IMR-90 (cell line): ENCODE measurements around the gene FAM163B. TPM values are rescaled to one million over a fixed set of nuclear protein-coding genes. Genes with fewer than 3 reads are reported as not detected.

Experiments
- ATAC-seq: fragments of 200-7000 bp; cut with Tn5 transposase; 2 replicates; pipeline ENCODE4 v1.9.1; 2020; ENCODE audit warnings: low read depth, mild to moderate bottlenecking, moderate library complexity
- BruUV-seq: library from RNA; stranded (reverse); fragments of 400-500 nt; replicated peaks from 2 replicates; lab custom pipeline; 2021; lab: Mats Ljungman, UMichigan
- CTCF ChIA-PET: fragments of 300-600 bp; formaldehyde crosslinking; extraction: SDS; loops from one replicate; lab custom pipeline; 2021; ENCODE audit warnings: antibody characterized with exemption; lab: Yijun Ruan, JAX
- POLR2A ChIA-PET: fragments of 300-600 bp; sonication (Branson Sonifier 250); formaldehyde crosslinking; loops from one replicate; lab custom pipeline; 2022; ENCODE audit warnings: antibody characterized with exemption; ENCODE audit not compliant: unreplicated experiment; lab: Charles Lee
- DNase-seq: peaks from one replicate; pipeline ENCODE4 v3.0.0; 2013
- H2AFZ ChIP-seq: replicated peaks from 2 replicates; pipeline ENCODE3; 2013; ENCODE audit warnings: low read length, mild to moderate bottlenecking; ENCODE audit not compliant: poor library complexity
- H2AK5ac ChIP-seq: 2 replicates; pipeline ENCODE4 v1.6.1; 2013; ENCODE audit warnings: low read depth, low read length, inconsistent platforms
- H2AK9ac ChIP-seq: replicated peaks from 2 replicates; pipeline ENCODE3; 2013; ENCODE audit warnings: mild to moderate bottlenecking, low read depth, low read length, moderate library complexity; ENCODE audit not compliant: poor library complexity
- H2BK120ac ChIP-seq: 2 replicates; pipeline ENCODE4 v1.6.1; 2013; ENCODE audit warnings: low read depth, low read length, inconsistent platforms
- H2BK15ac ChIP-seq: 3 replicates; pipeline ENCODE4 v1.6.1; 2013; ENCODE audit warnings: low read depth, low read length, inconsistent platforms
- H2BK20ac ChIP-seq: 2 replicates; pipeline ENCODE4 v1.6.1; 2013; ENCODE audit warnings: low read depth, mild to moderate bottlenecking, inconsistent platforms, low read length, moderate library complexity
- H2BK5ac ChIP-seq: 2 replicates; pipeline ENCODE4 v1.6.1; 2013; ENCODE audit warnings: mild to moderate bottlenecking, low read depth, low read length, inconsistent platforms; ENCODE audit not compliant: poor library complexity, severe bottlenecking
- H3K14ac ChIP-seq: replicated peaks from 2 replicates; pipeline ENCODE4 v1.6.1; 2013; ENCODE audit warnings: low read depth, low read length, inconsistent platforms
- H3K18ac ChIP-seq: 2 replicates; pipeline ENCODE4 v1.6.1; 2013; ENCODE audit warnings: low read depth, low read length, control low read depth
- H3K23ac ChIP-seq: 2 replicates; pipeline ENCODE4 v1.6.1; 2013; ENCODE audit warnings: low read depth, low read length, inconsistent platforms
- H3K27ac ChIP-seq: 2 replicates; pipeline ENCODE4 v1.5.1; 2013; ENCODE audit warnings: mild to moderate bottlenecking, control low read depth, low read length; ENCODE audit not compliant: insufficient read depth
- H3K27me3 ChIP-seq: 2 replicates; pipeline ENCODE4 v1.6.1; 2013; ENCODE audit warnings: low read length; ENCODE audit not compliant: control insufficient read depth, insufficient read depth
- H3K36me3 ChIP-seq: 2 replicates; pipeline ENCODE4 v1.6.1; 2013; ENCODE audit warnings: low read length, mixed read lengths; ENCODE audit not compliant: control insufficient read depth, insufficient read depth
- H3K4ac ChIP-seq: 2 replicates; pipeline ENCODE4 v1.6.1; 2013; ENCODE audit warnings: low read depth, low read length, inconsistent platforms
- H3K4me1 ChIP-seq: 2 replicates; pipeline ENCODE4 v1.6.1; 2013; ENCODE audit warnings: low read length, mixed read lengths; ENCODE audit not compliant: control insufficient read depth, insufficient read depth
- H3K4me2 ChIP-seq: 2 replicates; pipeline ENCODE4 v1.6.1; 2013; ENCODE audit warnings: low read depth, mild to moderate bottlenecking, control low read depth, low read length, moderate library complexity
- H3K4me3 ChIP-seq: 2 replicates; pipeline ENCODE4 v1.5.1; 2013; ENCODE audit warnings: low read depth, mild to moderate bottlenecking, control low read depth, low read length, moderate library complexity; ENCODE audit not compliant: insufficient read depth
- H3K56ac ChIP-seq: 2 replicates; pipeline ENCODE4 v1.6.1; 2013; ENCODE audit warnings: low read length, inconsistent platforms; ENCODE audit not compliant: insufficient read depth; ENCODE audit errors: extremely low read depth
- H3K79me1 ChIP-seq, 2 experiments: 2 replicates each; pipeline ENCODE4 v1.6.1; 2013; ENCODE audit warnings: low read length in 2 of 2, inconsistent platforms in 1 of 2, low read depth in 1 of 2
- H3K9ac ChIP-seq: 2 replicates; pipeline ENCODE4 v1.6.1; 2013; ENCODE audit warnings: low read depth, low read length, control low read depth
- H3K9me1 ChIP-seq: 2 replicates; pipeline ENCODE4 v1.6.1; 2013; ENCODE audit warnings: low read length, inconsistent platforms; ENCODE audit not compliant: insufficient read depth
- H3K9me3 ChIP-seq: 2 replicates; pipeline ENCODE4 v1.6.1; 2013; ENCODE audit warnings: low read length; ENCODE audit not compliant: control insufficient read depth, insufficient read depth
- H4K20me1 ChIP-seq: 2 replicates; pipeline ENCODE4 v1.6.1; 2013; ENCODE audit warnings: low read length, inconsistent platforms; ENCODE audit not compliant: insufficient read depth
- H4K5ac ChIP-seq: 2 replicates; pipeline ENCODE4 v1.6.1; 2013; ENCODE audit warnings: mild to moderate bottlenecking, low read depth, low read length, control low read depth
- H4K8ac ChIP-seq, 2 experiments: 2 replicates each; pipeline ENCODE4 v1.6.1; 2013; ENCODE audit warnings: low read depth in 2 of 2, low read length in 2 of 2, control low read depth in 1 of 2, inconsistent platforms in 1 of 2
- H4K91ac ChIP-seq: 2 replicates; pipeline ENCODE4 v1.6.1; 2013; ENCODE audit warnings: low read depth, low read length, inconsistent platforms; ENCODE audit not compliant: insufficient read depth
- BHLHE40 ChIP-seq: fragments of 150-350 bp; IDR thresholded peaks from 2 replicates; pipeline ENCODE4 v1.6.1; 2016; ENCODE audit warnings: mild to moderate bottlenecking, low read depth, low read length
- MAFK ChIP-seq: IDR thresholded peaks from 2 replicates; pipeline ENCODE4 v1.6.1; 2012; ENCODE audit warnings: low read depth, low read length, improper control_type of control experiment
- MAZ ChIP-seq: IDR thresholded peaks from 2 replicates; pipeline ENCODE4 v1.6.1; 2012; ENCODE audit warnings: low read depth, mild to moderate bottlenecking, low read length, improper control_type of control experiment, moderate library complexity, borderline replicate concordance
- NFE2L2 ChIP-seq: fragments of 150-350 bp; IDR thresholded peaks from 2 replicates; pipeline ENCODE4 v1.6.1; 2016; ENCODE audit warnings: low read depth, mild to moderate bottlenecking, low read length
- POLR2A ChIP-seq: IDR thresholded peaks from 2 replicates; pipeline ENCODE4 v1.6.1; 2012; ENCODE audit warnings: mild to moderate bottlenecking, low read depth, low read length
- RAD21 ChIP-seq: IDR thresholded peaks from 2 replicates; pipeline ENCODE4 v1.6.1; 2012; ENCODE audit warnings: low read length, improper control_type of control experiment
- WGBS, 2 experiments: methylation state at CpG; one replicate each; pipeline versions ENCODE4 v1.1.5 to v1.1.7; 2013; ENCODE audit warnings: missing lambda C conversion rate in 2 of 2; ENCODE audit not compliant: insufficient read length in 1 of 2; ENCODE audit errors: extremely low coverage in 2 of 2; 5-methylcytosine and 5-hydroxymethylcytosine counted together
- dilution Hi-C: fragments of 300-500 bp; cut with HindIII; formaldehyde crosslinking; loops from one replicate; pipeline ENCODE4 v1.14.3; 2018; ENCODE audit warnings: low sequenced_read_pairs; ENCODE audit not compliant: unreplicated experiment
- in situ Hi-C: fragments of 300-500 bp; cut with MboI; formaldehyde crosslinking; loops from 3 replicates; pipeline ENCODE4 v1.14.3; 2019; ENCODE audit warnings: low sequenced_read_pairs, inconsistent platforms, mixed read lengths
- intact Hi-C: fragments of 100-400 bp; cut with micrococcal nuclease; formaldehyde crosslinking; loops from 2 replicates; pipeline ENCODE4 v1.10.0; 2022
- polyA plus RNA-seq, 3 experiments: library from polyadenylated mRNA; depleted of rRNA; stranded (reverse); fragments of >200 nt; gene quantifications; 2 replicates each; pipeline ENCODE4 v1.2.3, GENCODE V29; 2012; ENCODE audit warnings: low replicate concordance in 1 of 3
- total RNA-seq: library from RNA; depleted of rRNA; stranded (reverse); fragments of >200 nt; gene quantifications from 2 replicates; pipeline ENCODE4 v1.2.3, GENCODE V29; 2012
- TF ChIP-seq, protein P1 (sequence below): conservative IDR thresholded peaks from 2 replicates; pipeline ENCODE4 v1.5.1; 2012; ENCODE audit warnings: mild to moderate bottlenecking, low read depth, low read length, improper control_type of control experiment

The FAM163B gene
- total and polyA plus RNA-seq, 2 of the 4 experiments (the other 2 are of a cell fraction) = not detected

DNA sequence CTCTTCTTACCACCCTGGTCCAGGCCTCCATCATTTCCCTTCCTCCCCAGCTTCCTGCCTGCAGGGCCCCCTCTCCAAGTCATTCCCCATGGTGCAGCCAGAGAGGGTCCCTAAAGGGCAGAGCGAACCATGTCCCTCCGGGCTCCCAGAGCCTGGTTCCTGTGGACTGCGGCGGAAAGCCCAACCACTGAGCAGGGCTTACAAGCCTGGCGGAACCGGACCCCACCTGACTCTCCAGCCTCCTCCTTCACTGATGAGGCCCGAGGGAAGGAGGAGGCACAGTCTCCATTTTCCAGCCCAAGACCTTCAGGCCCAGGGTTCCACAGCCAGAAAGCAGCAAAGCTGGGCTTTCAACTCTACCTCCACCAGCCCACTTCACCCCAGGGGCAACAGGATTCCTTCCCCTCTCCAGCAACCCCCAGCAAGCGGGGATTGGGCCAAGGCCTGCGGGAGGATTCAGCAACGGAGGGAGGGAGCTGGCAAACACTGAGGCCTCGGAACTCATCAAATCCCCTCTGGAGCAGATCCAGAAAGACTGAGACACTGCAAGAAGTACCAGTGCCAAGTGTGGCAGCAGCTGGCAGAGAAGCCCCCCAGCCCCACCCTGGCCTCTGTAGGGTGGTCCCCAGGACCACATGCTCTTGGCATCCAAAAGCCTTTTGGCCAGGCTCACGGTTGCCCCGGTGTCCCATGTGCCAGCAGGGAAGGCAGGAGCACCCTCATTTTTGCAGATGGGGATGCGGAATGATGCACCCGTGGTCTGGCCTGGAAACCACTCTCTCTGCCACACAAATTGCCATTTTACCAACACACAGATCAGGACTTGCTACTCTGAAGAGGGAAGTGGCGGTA is 3.1 kb downstream of the FAM163B start (continued):
- TF ChIP-seq BHLHE40 = no peak
- TF ChIP-seq POLR2A = no peak

GRCh38 chr9:133605446-133605845 is 3.7 kb downstream of the FAM163B start:
- H3K27ac ChIP-seq = no peak overlapping the region
- H2AK5ac ChIP-seq = no peak overlapping the region
- in situ Hi-C loops (no loop called here), intact Hi-C loops (loop anchor here (10.0 kb wide), 1 partner anchor 119 kb away; no protein-coding TSS in a partner anchor), dilution Hi-C loops (no loop called here)
- no peak overlapping the region for H3K23ac ChIP-seq
- H2BK20ac ChIP-seq = no peak overlapping the region
- CTCF ChIA-PET = no interaction called here
- H3K9me3 ChIP-seq = no peaks in the 10 kb centered on the region
- no peak overlapping the region for H3K18ac ChIP-seq
- DNase-seq = no peak
- H4K20me1 ChIP-seq = no peaks in the 10 kb centered on the region
- no peak for TF ChIP-seq MAFK
- TF ChIP-seq, protein P1, sequence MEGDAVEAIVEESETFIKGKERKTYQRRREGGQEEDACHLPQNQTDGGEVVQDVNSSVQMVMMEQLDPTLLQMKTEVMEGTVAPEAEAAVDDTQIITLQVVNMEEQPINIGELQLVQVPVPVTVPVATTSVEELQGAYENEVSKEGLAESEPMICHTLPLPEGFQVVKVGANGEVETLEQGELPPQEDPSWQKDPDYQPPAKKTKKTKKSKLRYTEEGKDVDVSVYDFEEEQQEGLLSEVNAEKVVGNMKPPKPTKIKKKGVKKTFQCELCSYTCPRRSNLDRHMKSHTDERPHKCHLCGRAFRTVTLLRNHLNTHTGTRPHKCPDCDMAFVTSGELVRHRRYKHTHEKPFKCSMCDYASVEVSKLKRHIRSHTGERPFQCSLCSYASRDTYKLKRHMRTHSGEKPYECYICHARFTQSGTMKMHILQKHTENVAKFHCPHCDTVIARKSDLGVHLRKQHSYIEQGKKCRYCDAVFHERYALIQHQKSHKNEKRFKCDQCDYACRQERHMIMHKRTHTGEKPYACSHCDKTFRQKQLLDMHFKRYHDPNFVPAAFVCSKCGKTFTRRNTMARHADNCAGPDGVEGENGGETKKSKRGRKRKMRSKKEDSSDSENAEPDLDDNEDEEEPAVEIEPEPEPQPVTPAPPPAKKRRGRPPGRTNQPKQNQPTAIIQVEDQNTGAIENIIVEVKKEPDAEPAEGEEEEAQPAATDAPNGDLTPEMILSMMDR = no peak
- no peak for TF ChIP-seq RAD21
- TF ChIP-seq NFE2L2 = no peak
- TF ChIP-seq BHLHE40 = no peak
- no peak for TF ChIP-seq MAZ
- no peak overlapping the region for H3K56ac ChIP-seq
- no peak overlapping the region for H4K8ac ChIP-seq
- H2BK120ac ChIP-seq = no peak overlapping the region
- H3K27me3 ChIP-seq = peaks cover 76% of the 10 kb centered on the region
- no peak overlapping the region for H2AK9ac ChIP-seq
- no peak overlapping the region for H3K4me2 ChIP-seq
- no peaks in the 10 kb centered on the region for H3K79me1 ChIP-seq
- POLR2A ChIA-PET = no interaction called here
- no peaks in the 10 kb centered on the region for H3K4me1 ChIP-seq
- WGBS, 2 experiments = 30% methylated on average over 2 of the region's 17 CpGs; no CpG with 5 or more reads in 1 of the 2 experiments
- no peaks in the 10 kb centered on the region for H3K9me1 ChIP-seq
- no peak overlapping the region for H2BK5ac ChIP-seq
- no peak overlapping the region for H3K14ac ChIP-seq
- BruUV-seq = no TSS peak
- no peak overlapping the region for H2AFZ ChIP-seq
- no peak overlapping the region for H4K5ac ChIP-seq
- no peak overlapping the region for H2BK15ac ChIP-seq
- no peaks in the 10 kb centered on the region for H3K36me3 ChIP-seq
- no peak overlapping the region for H3K4me3 ChIP-seq
- H3K4ac ChIP-seq = no peak overlapping the region
- H3K9ac ChIP-seq = no peak overlapping the region
- no peak for ATAC-seq
- H4K91ac ChIP-seq = no peak overlapping the region
